Measurements from ENCODE around the gene EFCAB3.
"Not testable (repeated sequence)": the region's sequence is repeated elsewhere in the genome, so short reads cannot be mapped to it uniquely, and the experiment has no call there.

Gene EFCAB3

GRCh38 chr17:62453656-62454055 lies 73.3 kb downstream of the EFCAB3 start:
- H3K4me3 ChIP-seq (ENCODE audit: low read depth, low read length); in situ Hi-C loops (cut with HindIII; ENCODE audit: low sequenced_read_pairs); DNase-seq (ENCODE audit: low read depth): not testable (repeated sequence)

- DNase-seq (ENCODE audit: low read depth); in situ Hi-C loops (cut with HindIII; ENCODE audit: low sequenced_read_pairs); H3K4me3 ChIP-seq (ENCODE audit: low read depth, low read length): not testable (repeated sequence)
Observed at GRCh38 chr17:62454111-62454510, 73.8 kb downstream of the EFCAB3 start.

GRCh38 chr17:62456016-62456415 lies 75.7 kb downstream of the EFCAB3 start:
- DNase-seq (ENCODE audit: low read depth): no peak
- TF ChIP-seq CTCF (IDR thresholded peaks at IDR 0.05; ENCODE audit: low read depth, low read length, missing control alignments): no peak
- no peak overlapping the region for H3K4me3 ChIP-seq (ENCODE audit: low read depth, low read length)
- in situ Hi-C loops (cut with HindIII; ENCODE audit: low sequenced_read_pairs): no loop called here

- in situ Hi-C loops (cut with HindIII; ENCODE audit: low sequenced_read_pairs); DNase-seq (ENCODE audit: low read depth); H3K4me3 ChIP-seq (ENCODE audit: low read depth, low read length): not testable (repeated sequence)
Observed at GRCh38 chr17:62458483-62458882, 78.1 kb downstream of the EFCAB3 start.

GRCh38 chr17:62464422-62464821 lies 84.1 kb downstream of the EFCAB3 start:
- DNase-seq (ENCODE audit: low read depth); in situ Hi-C loops (cut with HindIII; ENCODE audit: low sequenced_read_pairs): not testable (repeated sequence)

GRCh38 chr17:62465271-62465670 lies 84.9 kb downstream of the EFCAB3 start:
- in situ Hi-C loops (cut with HindIII; ENCODE audit: low sequenced_read_pairs); DNase-seq (ENCODE audit: low read depth); H3K4me3 ChIP-seq (ENCODE audit: low read depth, low read length): not testable (repeated sequence)

More at GRCh38 chr17:62464422-62464821, 84.1 kb downstream of the EFCAB3 start:
- not testable (repeated sequence) for H3K4me3 ChIP-seq (ENCODE audit: low read depth, low read length)
